ENCODE data around the gene RASGRP3. TPM values are rescaled to one million over a fixed set of nuclear protein-coding genes. Genes with fewer than 3 reads are reported as not detected.
A peak's percentile ranks its signal among the peaks of the same experiment; 100 is the strongest.

RASGRP3 gene
- total RNA-seq, 2 donors from 2014 or later: 0.73 to 21.0 TPM

GRCh38 chr2:33477473-33478468 is 1.3 kb downstream of the RASGRP3 start:
- no peak overlapping the region for H3K4me3 ChIP-seq
- intact Hi-C loops (cut with DNase I): loop anchor here (5.0 kb wide), 1 partner anchor 105 kb away; no protein-coding TSS in a partner anchor
- no peak for DNase-seq (ENCODE audit: low spot score)
- no peaks in the 10 kb centered on the region for H3K9me3 ChIP-seq
- WGBS: 77% methylated on average over 20 of the region's 20 CpGs
- H3K27ac ChIP-seq: peak overlapping the region in 1 of 2 donors; percentile 78
- TF ChIP-seq POLR2A (IDR thresholded peaks at IDR 0.05): no peak
- TF ChIP-seq CTCF (IDR thresholded peaks at IDR 0.05): no peak
- TF ChIP-seq POLR2AphosphoS5 (IDR thresholded peaks at IDR 0.05): no peak
- no peaks in the 10 kb centered on the region for H3K27me3 ChIP-seq (replicated peaks; ENCODE audit: insufficient read depth)
- H3K4me1 ChIP-seq (replicated peaks): peaks cover 5% of the 10 kb centered on the region
- H3K36me3 ChIP-seq: no peaks in the 10 kb centered on the region

- Histone ChIP-seq H3K27me3 (replicated peaks; ENCODE audit: insufficient read depth) (no peaks in the 10 kb centered on the region), H3K27ac (no peak overlapping the region)
- intact Hi-C loops (cut with DNase I): loop anchor here (5.0 kb wide), 1 partner anchor 103 kb away; no protein-coding TSS in a partner anchor
Measured at GRCh38 chr2:33478968-33479731, 2.7 kb downstream of the RASGRP3 start.

GRCh38 chr2:33482518-33482917 is 6.1 kb downstream of the RASGRP3 start:
- no peaks in the 10 kb centered on the region for H3K4me1 ChIP-seq (replicated peaks)
- no peaks in the 10 kb centered on the region for H3K9me3 ChIP-seq
- intact Hi-C loops (cut with DNase I): no loop called here
- H3K4me3 ChIP-seq: no peak overlapping the region
- no peak for TF ChIP-seq CTCF (IDR thresholded peaks at IDR 0.05)
- TF ChIP-seq POLR2AphosphoS5 (IDR thresholded peaks at IDR 0.05): no peak
- TF ChIP-seq POLR2A (IDR thresholded peaks at IDR 0.05): no peak
- WGBS: 75% methylated on average over 2 of the region's 2 CpGs
- DNase-seq (ENCODE audit: low spot score): no peak
- H3K36me3 ChIP-seq: no peaks in the 10 kb centered on the region
- no peaks in the 10 kb centered on the region for H3K27me3 ChIP-seq (replicated peaks; ENCODE audit: insufficient read depth)
- H3K27ac ChIP-seq: no peak overlapping the region

More at GRCh38 chr2:33478968-33479731, 2.7 kb downstream of the RASGRP3 start:
- no peak for DNase-seq (ENCODE audit: low spot score)
- no peak for TF ChIP-seq POLR2A (IDR thresholded peaks at IDR 0.05)
- TF ChIP-seq CTCF (IDR thresholded peaks at IDR 0.05): no peak
- no peak for TF ChIP-seq POLR2AphosphoS5 (IDR thresholded peaks at IDR 0.05)
- Histone ChIP-seq H3K36me3 (no peaks in the 10 kb centered on the region), H3K4me3 (no peak overlapping the region), H3K9me3 (no peaks in the 10 kb centered on the region), H3K4me1 (replicated peaks) (peaks cover 5% of the 10 kb centered on the region)
- 87% methylated on average over 9 of the region's 9 CpGs for WGBS

- Histone ChIP-seq H3K27ac (no peak overlapping the region), H3K4me3 (no peak overlapping the region), H3K27me3 (replicated peaks; ENCODE audit: insufficient read depth) (no peaks in the 10 kb centered on the region), H3K36me3 (no peaks in the 10 kb centered on the region), H3K9me3 (no peaks in the 10 kb centered on the region), H3K4me1 (replicated peaks) (no peaks in the 10 kb centered on the region)
- WGBS: 46% methylated on average over 2 of the region's 2 CpGs
- intact Hi-C loops (cut with DNase I): no loop called here
- no peak for DNase-seq (ENCODE audit: low spot score)
- TF ChIP-seq CTCF (IDR thresholded peaks at IDR 0.05) (no peak), POLR2A (IDR thresholded peaks at IDR 0.05) (no peak), POLR2AphosphoS5 (IDR thresholded peaks at IDR 0.05) (no peak)
Measured at GRCh38 chr2:33484042-33484621, 7.7 kb downstream of the RASGRP3 start.
